ENCODE measurements around the gene NME3. TPM values are rescaled to one million over a fixed set of nuclear protein-coding genes. Genes with fewer than 3 reads are reported as not detected.
"Not testable (repeated sequence)": the region's sequence is repeated elsewhere in the genome, so short reads cannot be mapped to it uniquely, and the experiment has no call there.

The NME3 gene
- total and polyA plus RNA-seq, 4 donors, result 21.6 to 86.2 (median 80.0) TPM

DNA sequence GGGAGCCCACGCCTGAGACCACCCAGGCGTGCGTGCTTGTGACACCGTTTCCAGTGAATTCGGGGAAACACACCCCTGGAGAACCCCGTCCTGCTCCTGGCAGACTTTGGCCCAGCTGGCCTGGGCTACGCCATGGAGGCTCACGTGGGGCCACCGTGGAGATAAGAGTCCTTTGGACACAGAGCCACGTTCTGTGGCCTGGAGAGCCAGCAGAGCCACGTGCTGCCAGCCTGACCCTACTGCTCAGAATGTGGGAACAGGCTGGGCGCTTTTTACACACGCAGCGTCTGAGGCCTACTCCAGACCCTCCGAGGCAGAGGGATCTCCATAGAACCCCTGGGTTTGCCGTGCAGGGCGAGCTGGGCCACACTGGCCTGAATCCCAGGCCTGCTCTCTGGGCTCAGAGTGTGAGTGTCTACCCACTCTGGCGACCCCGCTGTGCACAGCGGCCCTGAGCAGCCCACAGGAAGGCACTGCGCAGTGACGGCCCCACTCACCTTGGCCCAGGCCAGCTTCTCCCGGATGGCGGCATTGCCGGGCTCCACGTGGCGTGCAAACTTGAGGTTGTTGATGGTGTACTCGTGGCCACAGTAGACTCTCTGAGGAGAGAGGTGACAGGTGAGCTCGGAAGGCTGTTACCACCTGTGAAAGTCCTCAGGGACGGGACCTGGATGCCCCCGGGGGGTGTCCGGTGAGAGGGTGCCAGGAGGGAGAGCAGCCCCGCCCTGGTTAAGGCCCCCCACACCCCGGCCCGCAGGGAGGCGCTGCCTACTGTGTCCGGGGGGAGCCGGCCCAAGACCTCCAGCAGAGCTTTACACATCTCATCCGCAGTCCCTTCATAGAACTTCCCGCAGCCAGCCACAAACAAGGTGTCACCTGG lies 45.3 kb upstream of the NME3 start:
- no peak overlapping the region for H3K4me3 ChIP-seq (ENCODE audit: low read depth, low read length)
- 96% methylated on average over 35 of the region's 40 CpGs for WGBS (ENCODE audit: insufficient coverage)
- H3K36me3 ChIP-seq (ENCODE audit: control insufficient read depth, insufficient read depth, low read length), result peaks cover 78% of the 10 kb centered on the region
- no peaks in the 10 kb centered on the region for H3K4me1 ChIP-seq (ENCODE audit: control insufficient read depth, insufficient read depth, low read length)
- H3K27me3 ChIP-seq (ENCODE audit: control insufficient read depth, insufficient read depth, low read length), result no peaks in the 10 kb centered on the region
- no peak for DNase-seq (ENCODE audit: low read depth in 4 of 6, low spot score in 6 of 6)
- H3K9me3 ChIP-seq (ENCODE audit: control insufficient read depth, insufficient read depth, low read length), result no peaks in the 10 kb centered on the region
- no peak overlapping the region for H3K27ac ChIP-seq (ENCODE audit: low read depth, low read length)

GRCh38 chr16:1815461-1815860 lies 44.1 kb upstream of the NME3 start:
- Histone ChIP-seq H3K9me3 (ENCODE audit: control insufficient read depth, insufficient read depth, low read length) (no peaks in the 10 kb centered on the region), H3K27me3 (ENCODE audit: control insufficient read depth, insufficient read depth, low read length) (no peaks in the 10 kb centered on the region), H3K36me3 (ENCODE audit: control insufficient read depth, insufficient read depth, low read length) (peaks cover 73% of the 10 kb centered on the region), H3K4me1 (ENCODE audit: control insufficient read depth, insufficient read depth, low read length) (no peaks in the 10 kb centered on the region), H3K27ac (ENCODE audit: low read depth, low read length) (peak overlapping the region; percentile 15), H3K4me3 (ENCODE audit: low read depth, low read length) (no peak overlapping the region)
- WGBS (ENCODE audit: insufficient coverage), result 97% methylated on average over 4 of the region's 11 CpGs
- no peak for DNase-seq (ENCODE audit: low read depth in 4 of 6, low spot score in 6 of 6)

- DNase-seq (ENCODE audit: low read depth in 4 of 6, low spot score in 6 of 6), result peak in 2 of 6 donors; percentile 19 to 34
- H3K27me3 ChIP-seq (ENCODE audit: control insufficient read depth, insufficient read depth, low read length), result no peaks in the 10 kb centered on the region
- no peaks in the 10 kb centered on the region for H3K4me1 ChIP-seq (ENCODE audit: control insufficient read depth, insufficient read depth, low read length)
- H3K36me3 ChIP-seq (ENCODE audit: control insufficient read depth, insufficient read depth, low read length), result peaks cover 73% of the 10 kb centered on the region
- no peak overlapping the region for H3K4me3 ChIP-seq (ENCODE audit: low read depth, low read length)
- no peaks in the 10 kb centered on the region for H3K9me3 ChIP-seq (ENCODE audit: control insufficient read depth, insufficient read depth, low read length)
- WGBS (ENCODE audit: insufficient coverage), result 33% methylated on average over 7 of the region's 17 CpGs
- no peak overlapping the region for H3K27ac ChIP-seq (ENCODE audit: low read depth, low read length)
Observed at GRCh38 chr16:1812732-1813163, 41.4 kb upstream of the NME3 start.

DNA sequence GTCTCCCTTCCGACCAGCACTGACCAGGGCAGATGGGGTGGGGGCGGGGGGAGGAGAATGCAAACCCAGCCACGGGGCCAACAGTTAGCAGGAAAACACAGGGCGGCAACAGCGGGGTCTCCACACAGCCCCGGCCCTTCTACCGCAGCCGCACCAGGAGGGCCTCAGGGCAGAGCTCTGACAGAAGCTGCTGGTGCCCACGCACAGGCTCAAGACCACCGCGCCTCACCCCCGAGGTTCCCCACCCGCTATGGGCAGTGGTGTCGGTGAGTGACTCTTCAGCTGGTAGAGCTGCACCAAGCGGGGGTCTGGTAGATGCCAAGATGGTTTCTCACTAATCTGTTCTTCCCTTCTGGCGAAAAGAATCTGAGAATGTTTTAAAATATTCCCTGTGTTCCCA lies 39.2 kb upstream of the NME3 start:
- Histone ChIP-seq H3K27ac (ENCODE audit: low read depth, low read length) (no peak overlapping the region), H3K4me1 (ENCODE audit: control insufficient read depth, insufficient read depth, low read length) (no peaks in the 10 kb centered on the region), H3K4me3 (ENCODE audit: low read depth, low read length) (no peak overlapping the region), H3K27me3 (ENCODE audit: control insufficient read depth, insufficient read depth, low read length) (no peaks in the 10 kb centered on the region), H3K36me3 (ENCODE audit: control insufficient read depth, insufficient read depth, low read length) (peaks cover 63% of the 10 kb centered on the region), H3K9me3 (ENCODE audit: control insufficient read depth, insufficient read depth, low read length) (no peaks in the 10 kb centered on the region)
- DNase-seq (ENCODE audit: low read depth in 4 of 6, low spot score in 6 of 6), result no peak
- WGBS (ENCODE audit: insufficient coverage), result 96% methylated on average over 15 of the region's 16 CpGs

- Histone ChIP-seq H3K9me3 (ENCODE audit: control insufficient read depth, insufficient read depth, low read length) (no peaks in the 10 kb centered on the region), H3K36me3 (ENCODE audit: control insufficient read depth, insufficient read depth, low read length) (peaks cover 63% of the 10 kb centered on the region), H3K4me1 (ENCODE audit: control insufficient read depth, insufficient read depth, low read length) (no peaks in the 10 kb centered on the region), H3K27me3 (ENCODE audit: control insufficient read depth, insufficient read depth, low read length) (no peaks in the 10 kb centered on the region), H3K27ac (ENCODE audit: low read depth, low read length) (no peak overlapping the region), H3K4me3 (ENCODE audit: low read depth, low read length) (no peak overlapping the region)
- WGBS (ENCODE audit: insufficient coverage), result 100% methylated on average over 8 of the region's 16 CpGs
- DNase-seq (ENCODE audit: low read depth in 4 of 6, low spot score in 6 of 6), result no peak
Observed at GRCh38 chr16:1810106-1810505, 38.8 kb upstream of the NME3 start.

GRCh38 chr16:1809281-1809801 lies 38.0 kb upstream of the NME3 start:
- Histone ChIP-seq H3K27ac (ENCODE audit: low read depth, low read length) (no peak overlapping the region), H3K9me3 (ENCODE audit: control insufficient read depth, insufficient read depth, low read length) (no peaks in the 10 kb centered on the region), H3K4me1 (ENCODE audit: control insufficient read depth, insufficient read depth, low read length) (no peaks in the 10 kb centered on the region), H3K4me3 (ENCODE audit: low read depth, low read length) (no peak overlapping the region), H3K27me3 (ENCODE audit: control insufficient read depth, insufficient read depth, low read length) (no peaks in the 10 kb centered on the region), H3K36me3 (ENCODE audit: control insufficient read depth, insufficient read depth, low read length) (peaks cover 63% of the 10 kb centered on the region)
- no peak for DNase-seq (ENCODE audit: low read depth in 4 of 6, low spot score in 6 of 6)
- WGBS (ENCODE audit: insufficient coverage), result 69% methylated on average over 25 of the region's 28 CpGs

DNA sequence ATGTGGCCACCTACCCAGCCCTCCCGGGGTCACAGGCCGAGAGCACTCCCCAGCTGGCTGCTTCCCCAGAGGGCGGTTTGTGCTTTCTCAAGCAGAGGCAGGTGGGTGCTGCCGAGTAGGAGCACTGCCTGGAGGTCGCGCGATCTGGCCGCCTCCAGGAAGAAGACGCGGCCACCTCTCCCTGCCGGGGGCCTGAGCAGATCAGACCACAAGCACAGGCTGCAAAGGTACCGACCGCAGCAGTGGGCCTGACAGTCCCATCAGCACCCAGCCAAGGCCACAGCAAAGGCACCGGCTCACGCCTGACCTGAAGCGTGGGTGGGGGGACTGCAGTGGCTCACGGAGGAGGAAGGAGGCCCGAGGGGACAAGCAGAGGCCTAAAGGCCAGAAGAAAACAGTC lies 37.3 kb upstream of the NME3 start:
- H3K27me3 ChIP-seq (ENCODE audit: control insufficient read depth, insufficient read depth, low read length), result no peaks in the 10 kb centered on the region
- H3K36me3 ChIP-seq (ENCODE audit: control insufficient read depth, insufficient read depth, low read length), result peaks cover 57% of the 10 kb centered on the region
- no peak for DNase-seq (ENCODE audit: low read depth in 4 of 6, low spot score in 6 of 6)
- H3K4me1 ChIP-seq (ENCODE audit: control insufficient read depth, insufficient read depth, low read length), result no peaks in the 10 kb centered on the region
- no peaks in the 10 kb centered on the region for H3K9me3 ChIP-seq (ENCODE audit: control insufficient read depth, insufficient read depth, low read length)
- no peak overlapping the region for H3K4me3 ChIP-seq (ENCODE audit: low read depth, low read length)
- WGBS (ENCODE audit: insufficient coverage), result 79% methylated on average over 17 of the region's 18 CpGs
- no peak overlapping the region for H3K27ac ChIP-seq (ENCODE audit: low read depth, low read length)

- DNase-seq (ENCODE audit: low read depth in 4 of 6, low spot score in 6 of 6), result no peak
- Histone ChIP-seq H3K4me1 (ENCODE audit: control insufficient read depth, insufficient read depth, low read length) (no peaks in the 10 kb centered on the region), H3K36me3 (ENCODE audit: control insufficient read depth, insufficient read depth, low read length) (peaks cover 50% of the 10 kb centered on the region), H3K27ac (ENCODE audit: low read depth, low read length) (no peak overlapping the region), H3K9me3 (ENCODE audit: control insufficient read depth, insufficient read depth, low read length) (no peaks in the 10 kb centered on the region), H3K4me3 (ENCODE audit: low read depth, low read length) (no peak overlapping the region), H3K27me3 (ENCODE audit: control insufficient read depth, insufficient read depth, low read length) (no peaks in the 10 kb centered on the region)
- 85% methylated on average over 10 of the region's 10 CpGs for WGBS (ENCODE audit: insufficient coverage)
Observed at GRCh38 chr16:1807626-1808025, 36.3 kb upstream of the NME3 start.

DNA sequence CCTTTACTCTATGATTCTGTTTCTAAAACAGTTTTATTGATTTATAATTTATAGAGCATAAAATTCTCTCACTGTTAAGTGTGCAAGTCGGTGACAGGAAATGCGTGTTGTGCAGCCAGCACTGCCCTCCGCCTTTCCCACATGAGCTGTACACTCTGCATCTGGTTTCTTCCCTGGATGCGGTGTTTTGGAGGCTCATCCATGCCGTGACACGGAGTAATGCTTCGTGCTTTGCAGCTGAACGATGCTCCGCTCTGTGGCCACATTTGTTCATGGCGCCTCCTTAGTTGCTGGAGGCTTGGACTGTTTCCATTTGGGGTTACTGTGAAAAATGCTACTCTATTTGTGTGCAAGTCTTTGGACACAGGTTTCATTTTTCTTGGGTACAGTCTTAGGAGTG lies 29.4 kb upstream of the NME3 start:
- no peak for DNase-seq (ENCODE audit: low read depth in 4 of 6, low spot score in 6 of 6)
- Histone ChIP-seq H3K4me1 (ENCODE audit: control insufficient read depth, insufficient read depth, low read length) (no peaks in the 10 kb centered on the region), H3K4me3 (ENCODE audit: low read depth, low read length) (no peak overlapping the region), H3K9me3 (ENCODE audit: control insufficient read depth, insufficient read depth, low read length) (peaks cover 5% of the 10 kb centered on the region), H3K27me3 (ENCODE audit: control insufficient read depth, insufficient read depth, low read length) (no peaks in the 10 kb centered on the region), H3K36me3 (ENCODE audit: control insufficient read depth, insufficient read depth, low read length) (peaks cover 5% of the 10 kb centered on the region), H3K27ac (ENCODE audit: low read depth, low read length) (no peak overlapping the region)
- WGBS (ENCODE audit: insufficient coverage), result 80% methylated on average over 10 of the region's 10 CpGs

- peaks cover 10% of the 10 kb centered on the region for H3K36me3 ChIP-seq (ENCODE audit: control insufficient read depth, insufficient read depth, low read length)
- not testable (repeated sequence) for H3K4me3 ChIP-seq (ENCODE audit: low read depth, low read length); H3K4me1 ChIP-seq (ENCODE audit: control insufficient read depth, insufficient read depth, low read length); DNase-seq (ENCODE audit: low read depth in 4 of 6, low spot score in 6 of 6); H3K9me3 ChIP-seq (ENCODE audit: control insufficient read depth, insufficient read depth, low read length); H3K27me3 ChIP-seq (ENCODE audit: control insufficient read depth, insufficient read depth, low read length); H3K27ac ChIP-seq (ENCODE audit: low read depth, low read length)
- no CpG with 5 or more reads among the region's 5 CpGs for WGBS (ENCODE audit: insufficient coverage)
Observed at GRCh38 chr16:1799263-1799662, 27.9 kb upstream of the NME3 start.
